ENCODE measurements around the gene HES6.

- TF ChIP-seq CTCF (IDR thresholded peaks at IDR 0.05) (peak in 1 of 6 experiments; percentile 30), POLR2A (IDR thresholded peaks at IDR 0.05) (no peak)
Measured at GRCh38 chr2:238239543-238239862, 335 bp downstream of the HES6 start.
